DND-41 (cell line): ENCODE results near the gene HSD17B1.
"Not testable (repeated sequence)": the region's sequence is repeated elsewhere in the genome, so short reads cannot be mapped to it uniquely, and the experiment has no call there.

Experiments
- ATAC-seq: fragments of 200-7000 bp; cut with Tn5 transposase; 3 replicates; pipeline ENCODE4 v1.9.1; 2021; ENCODE audit warnings: low read depth; ENCODE audit not compliant: insufficient read depth
- DNase-seq: peaks from one replicate; pipeline ENCODE4 v3.0.0-alpha.2; 2020
- H2AFZ ChIP-seq: 2 replicates; pipeline ENCODE4 v1.6.0; 2012; ENCODE audit warnings: low read depth, low read length
- H3K27ac ChIP-seq: 2 replicates; pipeline ENCODE4 v1.5.1; 2012; ENCODE audit warnings: low read length, inconsistent platforms
- H3K27me3 ChIP-seq: fragments of 200-600 bp; sonication (generic); 2 replicates; pipeline ENCODE4 v1.6.0; 2012; ENCODE audit warnings: low read length, mild to moderate bottlenecking, inconsistent platforms; ENCODE audit not compliant: insufficient read depth, poor library complexity
- H3K36me3 ChIP-seq: 2 replicates; pipeline ENCODE4 v1.5.1; 2012; ENCODE audit warnings: low read length, inconsistent platforms; ENCODE audit not compliant: insufficient read depth
- H3K4me1 ChIP-seq: 2 replicates; pipeline ENCODE4 v1.5.1; 2012; ENCODE audit warnings: mild to moderate bottlenecking, low read length; ENCODE audit not compliant: insufficient read depth
- H3K4me2 ChIP-seq: 2 replicates; pipeline ENCODE4 v1.6.0; 2012; ENCODE audit warnings: mild to moderate bottlenecking, moderate library complexity, low read length, inconsistent platforms; ENCODE audit not compliant: insufficient read depth
- H3K4me3 ChIP-seq, 2 experiments: fragments of 200-600 bp in 1 of 2; shearing (Covaris generic) in 1 of 2; 2 replicates each; pipeline ENCODE4 v1.5.1; 2012 to 2016; ENCODE audit warnings: inconsistent platforms in 2 of 2, low read length in 2 of 2, mild to moderate bottlenecking in 2 of 2, low read depth in 1 of 2, moderate library complexity in 1 of 2
- H3K79me2 ChIP-seq: 2 replicates; pipeline ENCODE4 v1.6.0; 2012; ENCODE audit warnings: low read length, inconsistent platforms; ENCODE audit not compliant: insufficient read depth
- H3K9ac ChIP-seq: 2 replicates; pipeline ENCODE4 v1.6.0; 2012; ENCODE audit warnings: low read depth, mild to moderate bottlenecking, inconsistent platforms, low read length, moderate library complexity
- H3K9me3 ChIP-seq: 2 replicates; pipeline ENCODE4 v1.5.1; 2012; ENCODE audit warnings: low read length, moderate library complexity, mild to moderate bottlenecking, inconsistent platforms; ENCODE audit not compliant: insufficient read depth, severe bottlenecking
- H4K20me1 ChIP-seq: 2 replicates; pipeline ENCODE4 v1.6.0; 2012; ENCODE audit warnings: low read length; ENCODE audit not compliant: insufficient read depth
- CTCF ChIP-seq: IDR thresholded peaks from 2 replicates; pipeline ENCODE4 v1.5.1; 2012; ENCODE audit warnings: borderline replicate concordance, low read length, moderate library complexity, mild to moderate bottlenecking; ENCODE audit not compliant: poor library complexity, severe bottlenecking; ENCODE audit errors: extremely low read depth
- EZH2 ChIP-seq: IDR thresholded peaks from 3 replicates; pipeline ENCODE4 v1.6.1; 2012; ENCODE audit warnings: borderline replicate concordance, low read depth, mild to moderate bottlenecking, moderate library complexity, low read length, inconsistent platforms; ENCODE audit not compliant: severe bottlenecking

Gene HSD17B1

DNA sequence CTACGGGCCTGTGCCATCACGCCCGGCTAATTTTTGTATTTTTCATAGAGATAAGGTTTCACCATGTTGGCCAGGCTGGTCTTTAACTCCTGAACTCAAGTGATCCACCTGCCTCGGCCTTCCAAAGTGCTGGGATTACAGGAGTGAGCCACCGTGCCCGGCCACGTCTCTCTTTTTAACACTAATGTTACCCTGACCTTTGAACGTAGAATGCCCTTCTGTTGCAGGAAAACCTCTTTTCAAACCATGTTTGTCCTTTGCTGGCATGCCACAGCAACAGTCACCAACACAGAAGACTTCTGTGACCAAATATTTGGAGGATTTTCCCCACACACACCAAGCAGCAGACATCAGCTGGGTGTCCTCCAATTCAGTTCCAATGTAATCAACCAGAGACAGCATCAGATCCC, 7.8 kb upstream of the HSD17B1 start:
- H3K4me3 ChIP-seq = no peak overlapping the region
- DNase-seq (no peak), ATAC-seq (no peak)
- H4K20me1 ChIP-seq = no peaks in the 10 kb centered on the region
- peaks cover 23% of the 10 kb centered on the region for H3K36me3 ChIP-seq
- H3K27ac ChIP-seq = no peak overlapping the region
- no peaks in the 10 kb centered on the region for H3K27me3 ChIP-seq
- no peak for TF ChIP-seq CTCF
- no peak for TF ChIP-seq EZH2
- H3K79me2 ChIP-seq = no peaks in the 10 kb centered on the region
- H3K9ac ChIP-seq = no peak overlapping the region
- H2AFZ ChIP-seq = no peak overlapping the region
- no peaks in the 10 kb centered on the region for H3K9me3 ChIP-seq
- no peak overlapping the region for H3K4me2 ChIP-seq
- no peaks in the 10 kb centered on the region for H3K4me1 ChIP-seq

DNA sequence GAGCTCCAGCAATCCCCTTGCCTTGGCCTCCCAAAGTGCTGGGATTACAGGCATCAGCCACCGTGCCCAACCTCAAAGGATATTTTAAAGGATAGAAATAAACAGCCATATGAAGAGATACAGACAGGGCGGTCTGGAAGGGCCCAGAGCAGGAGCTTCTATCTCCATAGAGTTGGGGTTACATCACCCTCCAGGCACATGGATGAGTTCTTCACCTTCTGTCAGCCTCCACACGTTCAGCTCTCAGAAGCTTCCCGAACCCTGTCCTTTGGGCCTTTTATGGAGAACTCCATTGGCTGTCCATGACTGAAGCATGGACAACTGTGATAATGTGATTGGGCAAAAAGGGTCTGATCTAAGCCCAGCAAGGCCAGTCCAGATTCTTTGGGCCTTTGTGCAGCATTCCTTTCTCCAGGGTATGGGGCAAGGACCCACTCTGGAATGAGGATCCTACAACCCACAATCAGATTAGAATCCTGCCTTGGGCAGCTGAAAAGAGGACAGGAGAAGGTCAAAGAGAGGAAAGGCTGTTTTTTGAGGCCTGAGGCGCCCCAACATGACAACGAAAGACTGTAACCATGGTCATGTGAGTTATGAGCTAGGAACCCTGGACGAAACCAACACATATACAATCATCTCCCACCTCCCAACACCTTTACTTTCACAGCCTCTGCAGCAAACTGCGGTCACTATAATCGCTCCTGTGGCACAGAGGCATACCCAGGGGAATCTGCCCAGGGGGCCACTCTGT, 6.8 kb upstream of the HSD17B1 start:
- not testable (repeated sequence) for H3K27ac ChIP-seq, H3K4me3 ChIP-seq, H3K4me1 ChIP-seq, H3K79me2 ChIP-seq, H3K27me3 ChIP-seq, H2AFZ ChIP-seq, ATAC-seq, H3K4me2 ChIP-seq, DNase-seq, H3K9me3 ChIP-seq, H3K9ac ChIP-seq, H4K20me1 ChIP-seq
- peaks cover 22% of the 10 kb centered on the region for H3K36me3 ChIP-seq

DNA sequence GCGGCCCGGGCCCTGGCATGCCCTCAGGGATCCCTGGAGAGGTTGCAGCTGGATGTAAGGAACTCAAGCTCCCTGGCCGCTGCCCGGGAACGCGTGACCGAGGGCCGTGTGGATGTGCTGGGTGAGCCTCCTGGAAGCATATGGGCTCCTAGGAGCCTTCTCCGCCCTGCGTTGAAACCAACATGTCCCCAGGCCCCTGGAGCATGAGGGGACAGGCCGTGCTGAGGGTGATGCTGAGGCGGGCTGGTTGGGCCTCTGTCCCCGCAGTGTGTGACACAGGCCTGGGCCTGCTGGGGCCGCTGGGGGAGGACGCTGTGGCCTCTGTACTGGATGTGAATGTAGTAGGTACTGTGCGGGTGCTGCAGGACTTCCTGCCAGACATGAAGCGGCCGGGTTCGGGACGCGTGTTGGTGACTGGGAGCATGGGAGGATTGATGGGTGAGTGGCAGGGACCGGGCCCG, 5.7 kb upstream of the HSD17B1 start:
- no peak overlapping the region for H2AFZ ChIP-seq
- H3K4me2 ChIP-seq = no peak overlapping the region
- ATAC-seq (0 out of 3 replicates have a peak, but pooled peaks have one; percentile 12), DNase-seq (no peak)
- no peak overlapping the region for H3K4me3 ChIP-seq
- no peak overlapping the region for H3K9ac ChIP-seq
- no peaks in the 10 kb centered on the region for H3K79me2 ChIP-seq
- no peaks in the 10 kb centered on the region for H3K4me1 ChIP-seq
- no peak for TF ChIP-seq EZH2
- no peak for TF ChIP-seq CTCF
- no peaks in the 10 kb centered on the region for H3K9me3 ChIP-seq
- peaks cover 16% of the 10 kb centered on the region for H3K36me3 ChIP-seq
- no peaks in the 10 kb centered on the region for H4K20me1 ChIP-seq
- H3K27me3 ChIP-seq = no peaks in the 10 kb centered on the region
- H3K27ac ChIP-seq = no peak overlapping the region

- Histone ChIP-seq H3K27ac (no peak overlapping the region), H3K4me1 (no peaks in the 10 kb centered on the region), H3K27me3 (no peaks in the 10 kb centered on the region), H3K9me3 (no peaks in the 10 kb centered on the region), H4K20me1 (no peaks in the 10 kb centered on the region), H3K9ac (no peak overlapping the region), H3K36me3 (peaks cover 14% of the 10 kb centered on the region), H3K4me3 (no peak overlapping the region), H3K4me2 (no peak overlapping the region), H2AFZ (no peak overlapping the region), H3K79me2 (0 out of 2 replicates have a peak, but pooled peaks cover 3% of the 10 kb centered on the region)
- TF ChIP-seq CTCF (no peak), EZH2 (no peak)
- DNase-seq (no peak), ATAC-seq (no peak)
Measured at GRCh38 chr17:42547698-42548069, 5.0 kb upstream of the HSD17B1 start.
